Superior temporal gyrus (tissue), 1 donor: ENCODE results near the gene FNDC3B.

Experiments
- DNase-seq: peaks from one replicate; pipeline ENCODE4 v3.0.0-alpha.2; 2016; ENCODE audit errors: extremely low spot score

FNDC3B gene

GRCh38 chr3:172309059-172309458 is 269.7 kb downstream of the FNDC3B start:
- no peak for DNase-seq

GRCh38 chr3:172309741-172310427 is 270.5 kb downstream of the FNDC3B start:
- no peak for DNase-seq

- DNase-seq = no peak
These were observed 271.0 kb downstream of the FNDC3B start for GRCh38 chr3:172310428-172310760.

- DNase-seq = no peak
These were observed 271.8 kb downstream of the FNDC3B start for GRCh38 chr3:172311217-172311616.

- no peak for DNase-seq
These were observed 272.6 kb downstream of the FNDC3B start for GRCh38 chr3:172312001-172312400.

GRCh38 chr3:172312711-172313110 is 273.3 kb downstream of the FNDC3B start:
- DNase-seq = no peak

- peak; percentile 55 for DNase-seq
These were observed 274.3 kb downstream of the FNDC3B start for GRCh38 chr3:172313671-172314070.

GRCh38 chr3:172314591-172315160 is 275.3 kb downstream of the FNDC3B start:
- DNase-seq = no peak

GRCh38 chr3:172315401-172316091 is 276.2 kb downstream of the FNDC3B start:
- no peak for DNase-seq

GRCh38 chr3:172316758-172317157 is 277.4 kb downstream of the FNDC3B start:
- no peak for DNase-seq

- no peak for DNase-seq
These were observed 278.1 kb downstream of the FNDC3B start for GRCh38 chr3:172317481-172317880.

- peak; percentile 44 for DNase-seq
These were observed 278.6 kb downstream of the FNDC3B start for GRCh38 chr3:172317984-172318383.

- no peak for DNase-seq
These were observed 280.2 kb downstream of the FNDC3B start for GRCh38 chr3:172319595-172319994.

- no peak for DNase-seq
These were observed 281.1 kb downstream of the FNDC3B start for GRCh38 chr3:172320468-172320867.

- no peak for DNase-seq
These were observed 281.7 kb downstream of the FNDC3B start for GRCh38 chr3:172321035-172321434.

GRCh38 chr3:172323894-172324610 is 284.7 kb downstream of the FNDC3B start:
- no peak for DNase-seq

- no peak for DNase-seq
These were observed 285.3 kb downstream of the FNDC3B start for GRCh38 chr3:172324611-172325203.

GRCh38 chr3:172325461-172325860 is 286.1 kb downstream of the FNDC3B start:
- DNase-seq = no peak

- DNase-seq = no peak
These were observed 287.6 kb downstream of the FNDC3B start for GRCh38 chr3:172326993-172327392.

- DNase-seq = no peak
These were observed 288.9 kb downstream of the FNDC3B start for GRCh38 chr3:172328282-172328681.

- no peak for DNase-seq
These were observed 289.7 kb downstream of the FNDC3B start for GRCh38 chr3:172329070-172329469.

GRCh38 chr3:172330413-172330812 is 291.0 kb downstream of the FNDC3B start:
- DNase-seq = no peak
